Stimulated activated CD4-positive, alpha-beta T cell treated with anti-CD3 and anti-CD28 coated beads, Interleukin-4, amount 100 ng/mL, for 4 hours (primary cell): ENCODE measurements around the gene CDH13.

Source experiments
- DNase-seq, 2 experiments: peaks; one replicate each; pipeline ENCODE4 v3.0.0-alpha.2; 2020

CDH13 gene

GRCh38 chr16:83470416-83470815, 843.6 kb downstream of the CDH13 start:
- DNase-seq: no peak

- no peak for DNase-seq
Measured at GRCh38 chr16:83472776-83473501, 846.2 kb downstream of the CDH13 start.

- no peak for DNase-seq
Measured at GRCh38 chr16:83473926-83474650, 847.3 kb downstream of the CDH13 start.

GRCh38 chr16:83475108-83475507, 848.3 kb downstream of the CDH13 start:
- no peak for DNase-seq

- DNase-seq: no peak
Measured at GRCh38 chr16:83481589-83481988, 854.8 kb downstream of the CDH13 start.

- no peak for DNase-seq
Measured at GRCh38 chr16:83482545-83483162, 855.9 kb downstream of the CDH13 start.

- DNase-seq: no peak
Measured at GRCh38 chr16:83490073-83490472, 863.3 kb downstream of the CDH13 start.

GRCh38 chr16:83494459-83494858, 867.7 kb downstream of the CDH13 start:
- no peak for DNase-seq

GRCh38 chr16:83501481-83501880, 874.7 kb downstream of the CDH13 start:
- no peak for DNase-seq

GRCh38 chr16:83508295-83508694, 881.5 kb downstream of the CDH13 start:
- DNase-seq: no peak

- DNase-seq: no peak
Measured at GRCh38 chr16:83509316-83509715, 882.5 kb downstream of the CDH13 start.

GRCh38 chr16:83510906-83511305, 884.1 kb downstream of the CDH13 start:
- no peak for DNase-seq

GRCh38 chr16:83513008-83513755, 886.4 kb downstream of the CDH13 start:
- DNase-seq: no peak

GRCh38 chr16:83515395-83515794, 888.6 kb downstream of the CDH13 start:
- DNase-seq: no peak

GRCh38 chr16:83516931-83517330, 890.2 kb downstream of the CDH13 start:
- no peak for DNase-seq

GRCh38 chr16:83517398-83517797, 890.6 kb downstream of the CDH13 start:
- no peak for DNase-seq

GRCh38 chr16:83520596-83520995, 893.8 kb downstream of the CDH13 start:
- DNase-seq: no peak

- DNase-seq: no peak
Measured at GRCh38 chr16:83530293-83530692, 903.5 kb downstream of the CDH13 start.

- no peak for DNase-seq
Measured at GRCh38 chr16:83532634-83533033, 905.9 kb downstream of the CDH13 start.

GRCh38 chr16:83533193-83533592, 906.4 kb downstream of the CDH13 start:
- no peak for DNase-seq

GRCh38 chr16:83538707-83539106, 911.9 kb downstream of the CDH13 start:
- no peak for DNase-seq

GRCh38 chr16:83539736-83540490, 913.1 kb downstream of the CDH13 start:
- DNase-seq: no peak

GRCh38 chr16:83541231-83541630, 914.5 kb downstream of the CDH13 start:
- no peak for DNase-seq
